Activated T-helper 2 cell treated with anti-CD3 and anti-CD28 coated beads, Interferon-gamma antibody, Interleukin-2, Interleukin-4, amounts not matched to agents 10 μg/mL and 5 μg/mL and 100 μg/mL, durations not matched to agents 14 hours and 24 hours and 36 hours (primary cell): ENCODE data around the gene SART3. TPM values are rescaled to one million over a fixed set of nuclear protein-coding genes. Genes with fewer than 3 reads are reported as not detected.

Experiments
- DNase-seq: peaks from one replicate; pipeline ENCODE4 v3.0.0; 2021; ENCODE audit warnings: low spot score
- H3K27ac Mint-ChIP-seq: one replicate; pipeline ENCODE4 v1.8.0; 2021; ENCODE audit warnings: mixed read lengths
- H3K27me3 Mint-ChIP-seq: one replicate; pipeline ENCODE4 v1.8.0; 2021; ENCODE audit warnings: low read depth, mixed read lengths
- H3K36me3 Mint-ChIP-seq: one replicate; pipeline ENCODE4 v1.8.0; 2021; ENCODE audit warnings: low read depth, mixed read lengths
- H3K4me1 Mint-ChIP-seq: one replicate; pipeline ENCODE4 v1.8.0; 2021; ENCODE audit warnings: low read depth, mixed read lengths
- H3K4me3 Mint-ChIP-seq: one replicate; pipeline ENCODE4 v1.8.0; 2021; ENCODE audit warnings: low read depth, mild to moderate bottlenecking, moderate library complexity, mixed read lengths
- H3K9me3 Mint-ChIP-seq: one replicate; pipeline ENCODE4 v1.8.0; 2021; ENCODE audit warnings: mixed read lengths
- intact Hi-C: fragments of 100-400 bp; cut with micrococcal nuclease; formaldehyde crosslinking; loops from one replicate; pipeline ENCODE4 v1.15.1; 2023
- total RNA-seq: library from RNA; stranded (reverse); gene quantifications from 2 replicates; pipeline ENCODE4 v1.2.3, GENCODE V29; 2022

Gene SART3
- total RNA-seq, 1 donor from 2014 or later, result 85.8 TPM

DNA sequence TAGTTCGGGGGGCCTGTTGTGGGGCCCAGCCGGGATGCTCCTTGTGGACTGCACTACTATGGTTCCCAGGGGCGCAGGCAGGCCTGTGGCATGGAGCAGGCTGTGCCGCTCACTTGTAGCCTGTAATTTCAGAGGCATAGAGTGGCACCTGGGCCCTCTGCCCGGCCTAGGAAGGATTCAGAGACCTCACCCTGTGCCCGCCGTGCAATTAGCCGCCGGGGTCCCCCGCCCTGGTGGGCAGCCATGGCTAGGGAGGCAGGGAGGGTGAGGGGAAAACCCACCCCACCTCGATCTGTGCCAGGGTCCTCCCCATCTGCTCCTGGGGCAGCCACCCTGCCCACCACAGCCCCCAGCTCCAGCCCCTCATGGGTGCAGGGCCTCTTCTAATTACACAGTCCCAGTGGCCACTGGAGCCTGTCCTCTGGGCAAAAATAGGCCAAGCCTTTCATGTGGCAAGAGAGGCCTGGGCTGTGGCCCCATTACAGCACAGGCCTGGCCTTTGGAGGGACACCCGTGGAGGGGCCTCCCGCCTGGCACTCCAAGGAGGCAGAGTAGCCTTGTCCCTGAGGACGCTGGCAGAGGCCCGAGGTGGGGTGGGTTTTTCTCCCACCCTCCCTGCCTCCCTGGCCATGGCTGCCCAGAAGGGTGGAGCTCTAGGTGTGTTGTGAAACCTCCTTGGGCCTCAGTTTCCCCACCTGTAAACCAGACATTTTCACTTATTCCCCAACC is 42.2 kb upstream of the SART3 start:
- Mint-ChIP-seq H3K4me3 (no peak overlapping the region), H3K9me3 (peaks cover 8% of the 10 kb centered on the region), H3K27me3 (peaks cover 7% of the 10 kb centered on the region), H3K27ac (no peak overlapping the region), H3K36me3 (no peaks in the 10 kb centered on the region), H3K4me1 (no peaks in the 10 kb centered on the region)
- no peak for DNase-seq
- intact Hi-C loops, result no loop called here

DNA sequence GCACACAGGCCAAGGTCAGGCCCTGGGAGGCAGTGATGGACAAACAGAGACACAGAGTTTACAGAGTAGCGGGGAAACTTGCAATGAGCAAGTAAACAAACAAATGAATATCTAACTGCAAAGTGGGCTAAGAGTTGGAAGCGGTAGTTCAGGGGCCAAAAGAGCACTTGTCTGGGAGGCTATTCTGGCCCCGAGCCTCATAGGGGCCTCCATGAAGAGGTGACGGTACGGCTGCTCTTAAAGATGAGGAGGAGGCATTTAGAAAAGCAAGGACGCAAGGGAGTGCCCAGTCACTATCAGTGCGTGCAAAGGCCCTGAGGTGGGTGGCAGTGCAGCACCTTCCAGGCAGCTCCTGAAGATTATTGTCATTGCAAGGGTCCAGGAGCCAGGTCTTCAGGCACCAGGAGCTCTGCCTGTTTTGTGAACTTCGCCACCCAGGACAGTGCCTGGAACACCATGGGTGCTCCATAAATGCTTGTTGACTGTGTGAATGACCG is 41.3 kb upstream of the SART3 start:
- DNase-seq, result no peak
- Mint-ChIP-seq H3K36me3 (no peaks in the 10 kb centered on the region), H3K27me3 (peaks cover 4% of the 10 kb centered on the region), H3K4me1 (no peaks in the 10 kb centered on the region), H3K27ac (no peak overlapping the region), H3K9me3 (peaks cover 8% of the 10 kb centered on the region), H3K4me3 (no peak overlapping the region)
- intact Hi-C loops, result no loop called here

DNA sequence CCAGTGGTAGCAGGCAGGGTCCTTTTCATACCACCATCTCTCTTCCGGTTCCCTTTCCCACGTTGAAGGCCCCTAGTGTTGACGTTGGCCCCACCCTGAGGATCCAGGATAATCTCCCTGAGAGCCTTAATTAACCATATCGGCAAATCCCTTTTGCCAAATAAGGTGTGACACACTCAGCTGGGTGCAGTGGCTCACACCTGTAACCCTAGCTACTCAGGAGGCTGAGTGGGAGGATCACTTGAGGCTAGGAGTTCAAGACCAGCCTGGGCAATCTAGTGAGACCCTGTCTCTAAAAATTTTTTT is 39.7 kb upstream of the SART3 start:
- intact Hi-C loops, result no loop called here
- H3K4me3 Mint-ChIP-seq, result no peak overlapping the region
- no peak overlapping the region for H3K27ac Mint-ChIP-seq
- no peaks in the 10 kb centered on the region for H3K36me3 Mint-ChIP-seq
- peaks cover 4% of the 10 kb centered on the region for H3K27me3 Mint-ChIP-seq
- H3K4me1 Mint-ChIP-seq, result no peaks in the 10 kb centered on the region
- H3K9me3 Mint-ChIP-seq, result peaks cover 4% of the 10 kb centered on the region
- DNase-seq, result no peak

DNA sequence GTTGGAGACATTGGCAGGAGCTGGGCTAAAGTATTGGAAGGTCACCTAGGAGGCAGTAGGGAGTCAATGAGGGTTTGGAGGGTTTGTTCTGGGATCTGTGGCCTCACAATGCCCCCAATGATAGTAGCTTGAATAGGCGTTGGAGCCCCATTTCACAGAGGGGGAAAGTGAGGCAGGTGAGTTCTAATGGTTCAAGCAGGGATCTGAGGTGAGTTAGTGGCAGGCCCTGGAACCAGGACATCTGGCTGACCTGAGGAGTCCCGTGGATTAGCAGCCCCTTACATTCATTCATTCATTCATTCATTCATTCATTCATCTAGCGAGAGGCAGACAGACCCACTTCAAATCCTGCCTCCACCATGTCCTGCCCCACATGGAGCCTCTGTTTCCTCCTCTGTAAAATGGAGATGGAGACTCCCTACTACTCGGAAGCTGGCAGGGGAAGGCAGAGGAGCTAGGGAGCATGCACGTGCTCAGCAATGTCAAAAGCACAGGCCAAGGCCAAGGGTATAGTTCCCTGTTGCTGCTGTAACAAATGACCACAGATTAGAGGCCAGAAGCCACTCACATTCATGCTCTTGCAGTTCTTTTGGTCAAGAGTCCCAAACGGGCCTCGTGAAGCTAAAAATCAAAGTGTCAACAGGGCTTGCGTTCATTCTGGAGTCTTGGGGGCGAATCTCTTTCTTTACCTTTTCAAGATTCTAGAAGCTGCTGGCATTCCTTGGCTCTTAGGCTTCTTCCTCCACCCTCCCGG is 39.2 kb upstream of the SART3 start:
- no peak overlapping the region for H3K27ac Mint-ChIP-seq
- H3K4me3 Mint-ChIP-seq, result no peak overlapping the region
- H3K27me3 Mint-ChIP-seq, result peaks cover 4% of the 10 kb centered on the region

DNA sequence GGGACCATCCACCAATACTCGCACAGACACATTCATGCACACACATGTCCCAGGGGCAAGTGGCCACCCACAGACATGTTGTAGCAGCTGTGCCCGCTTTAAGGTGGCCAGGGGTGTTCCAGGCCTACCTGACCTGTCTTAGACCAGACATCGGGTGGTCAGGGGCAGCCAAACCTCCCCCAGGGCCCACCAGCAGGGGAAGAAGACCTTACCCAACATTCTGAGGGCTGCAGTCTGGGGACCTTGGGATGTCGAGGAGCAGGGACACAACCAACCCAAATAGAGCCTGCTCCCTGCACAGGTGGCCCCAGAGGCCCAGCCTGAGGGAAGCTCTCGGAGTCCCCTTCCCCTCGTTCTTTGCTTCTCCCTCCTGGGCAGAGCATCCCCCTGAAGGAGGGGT is 38.6 kb upstream of the SART3 start:
- no peaks in the 10 kb centered on the region for H3K9me3 Mint-ChIP-seq
- no peaks in the 10 kb centered on the region for H3K4me1 Mint-ChIP-seq

More for the DNA sequence above, 39.2 kb upstream of the SART3 start:
- no peaks in the 10 kb centered on the region for H3K36me3 Mint-ChIP-seq
- no peaks in the 10 kb centered on the region for H3K9me3 Mint-ChIP-seq
- intact Hi-C loops, result no loop called here
- H3K4me1 Mint-ChIP-seq, result no peaks in the 10 kb centered on the region
- no peak for DNase-seq

DNA sequence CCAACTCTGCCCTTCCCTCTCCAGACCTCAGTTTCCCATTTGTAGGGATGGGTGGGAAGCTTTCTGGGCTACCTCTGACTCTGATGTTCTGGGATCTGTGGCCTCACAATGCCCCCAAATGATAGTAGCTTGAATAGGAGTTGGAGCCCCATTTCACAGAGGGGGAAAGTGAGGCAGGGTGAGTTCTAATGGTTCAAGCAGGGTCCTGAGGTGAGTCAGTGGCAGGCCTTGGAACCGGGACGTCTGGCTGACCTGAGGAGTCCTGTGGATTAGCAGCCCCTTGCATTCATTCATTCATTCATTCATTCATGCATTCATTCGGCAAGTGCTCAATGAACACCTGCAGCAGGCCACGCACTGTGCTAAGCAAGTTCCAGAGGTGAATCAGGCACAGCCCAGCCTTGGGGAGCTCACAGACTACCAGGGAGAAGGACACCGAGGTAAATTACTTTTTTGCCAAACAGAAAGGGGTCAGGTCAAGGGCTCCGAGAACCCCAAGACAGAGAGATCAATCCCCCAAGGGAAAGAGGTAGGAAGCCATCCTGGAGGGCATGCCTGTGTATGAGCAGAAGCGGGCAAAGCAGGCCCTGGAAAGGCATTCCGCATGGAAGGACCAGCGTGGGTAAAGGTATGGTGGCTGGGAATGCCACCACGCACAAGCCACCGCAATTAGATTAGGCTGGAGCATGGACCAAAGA is 37.7 kb upstream of the SART3 start:
- Mint-ChIP-seq H3K4me1 (no peaks in the 10 kb centered on the region), H3K9me3 (no peaks in the 10 kb centered on the region), H3K36me3 (no peaks in the 10 kb centered on the region), H3K27me3 (no peaks in the 10 kb centered on the region), H3K27ac (no peak overlapping the region), H3K4me3 (no peak overlapping the region)
- no peak for DNase-seq
- intact Hi-C loops, result no loop called here

More for the DNA sequence above, 38.6 kb upstream of the SART3 start:
- no peak overlapping the region for H3K27ac Mint-ChIP-seq
- no peak for DNase-seq
- no peaks in the 10 kb centered on the region for H3K27me3 Mint-ChIP-seq
- intact Hi-C loops, result no loop called here
- no peaks in the 10 kb centered on the region for H3K36me3 Mint-ChIP-seq
- H3K4me3 Mint-ChIP-seq, result no peak overlapping the region

DNA sequence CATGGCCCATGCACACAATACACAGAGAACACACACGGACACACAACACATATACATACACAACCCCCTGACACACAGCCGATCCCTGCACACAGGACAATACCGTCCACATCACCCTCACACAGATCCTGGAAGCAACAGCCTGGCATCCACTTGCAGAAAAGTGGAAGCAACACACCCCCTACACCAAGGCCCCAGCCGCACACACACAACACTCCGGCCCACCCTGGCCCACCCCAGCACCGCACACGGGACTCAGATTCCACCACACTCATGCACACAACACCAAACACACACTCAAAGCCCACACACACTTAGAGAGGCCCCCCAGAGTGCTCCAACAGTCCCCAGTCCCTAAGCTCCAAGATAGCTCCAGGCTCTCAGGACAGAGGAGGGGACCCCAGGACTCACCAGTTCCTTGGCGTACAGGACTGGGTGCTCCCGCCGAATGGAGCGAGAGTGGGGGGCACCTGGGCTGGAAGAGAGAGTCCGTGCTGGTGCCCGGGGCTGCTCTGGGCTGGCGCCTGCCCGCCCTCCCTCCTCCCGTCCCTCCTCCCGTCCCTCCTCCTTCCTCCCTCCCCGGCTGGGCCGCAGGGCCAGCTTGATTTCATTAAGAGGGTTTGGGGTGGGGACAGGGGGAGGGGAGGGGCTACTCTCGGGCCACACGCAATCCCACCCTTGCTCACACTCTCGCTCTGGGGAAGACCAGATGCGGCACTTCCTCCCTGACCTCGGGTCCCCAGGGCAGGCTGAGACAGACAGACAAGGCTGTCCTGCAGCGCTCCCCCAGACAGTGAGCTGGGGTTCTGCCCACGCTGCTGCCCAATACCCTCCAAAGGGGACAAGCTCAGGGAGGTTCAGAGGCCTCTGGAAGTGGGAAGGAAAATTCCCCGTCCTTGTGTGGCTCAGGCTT is 36.8 kb upstream of the SART3 start, which contains the start of gene TMEM119:
Gene TMEM119 (minus strand): TSS at position 526 of the 913 bp plus-strand sequence. CDS start 5,701 bp downstream, outside the sequence.
- no peaks in the 10 kb centered on the region for H3K4me1 Mint-ChIP-seq

DNA sequence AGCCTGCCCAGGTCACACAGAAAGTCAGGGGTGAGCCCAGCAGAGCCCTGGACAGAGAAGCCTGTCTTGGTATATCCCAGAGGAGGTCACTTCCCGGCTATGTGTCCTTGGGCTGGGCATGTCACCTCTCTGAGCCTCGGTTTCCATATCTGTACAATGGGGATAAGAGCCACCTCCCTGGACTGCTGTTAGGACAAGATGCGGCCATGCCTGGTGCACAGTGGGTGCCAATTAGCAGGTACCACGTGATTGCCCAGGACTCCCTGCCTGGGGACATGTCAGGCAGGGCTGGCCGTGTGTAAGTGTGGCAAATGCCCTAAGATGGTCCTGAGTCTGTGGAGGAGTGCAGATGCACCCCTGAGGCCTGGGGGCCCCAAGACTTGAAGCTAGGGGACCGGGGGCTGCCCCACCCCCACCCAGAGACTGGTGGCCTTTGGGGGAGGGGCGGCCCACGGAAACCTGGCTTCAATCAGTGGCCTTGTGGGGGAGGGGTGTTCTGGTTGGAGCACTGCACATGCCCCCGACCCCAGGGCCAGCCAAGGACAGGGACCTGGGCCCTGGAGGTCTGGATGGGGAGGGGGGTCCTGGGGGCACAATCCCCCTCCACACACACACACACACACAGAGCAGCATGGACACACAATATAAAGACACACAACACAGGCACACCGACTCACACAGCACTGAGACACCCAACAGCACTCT is 36.0 kb upstream of the SART3 start:
- H3K27me3 Mint-ChIP-seq, result no peaks in the 10 kb centered on the region
- no peaks in the 10 kb centered on the region for H3K4me1 Mint-ChIP-seq
- H3K4me3 Mint-ChIP-seq, result no peak overlapping the region
- no peak overlapping the region for H3K27ac Mint-ChIP-seq
- intact Hi-C loops, result no loop called here
- no peak for DNase-seq
- H3K9me3 Mint-ChIP-seq, result no peaks in the 10 kb centered on the region
- no peaks in the 10 kb centered on the region for H3K36me3 Mint-ChIP-seq

More for the DNA sequence above, 36.8 kb upstream of the SART3 start, which contains the start of gene TMEM119:
- H3K4me3 Mint-ChIP-seq, result no peak within 1 kb of the TSS
- no peak within 1 kb of the TSS for H3K27ac Mint-ChIP-seq
- no peaks in the 10 kb centered on the region for H3K36me3 Mint-ChIP-seq
- no peaks in the 10 kb centered on the region for H3K9me3 Mint-ChIP-seq
- no peaks in the 10 kb centered on the region for H3K27me3 Mint-ChIP-seq
- intact Hi-C loops, result no loop called here
- no peak for DNase-seq

DNA sequence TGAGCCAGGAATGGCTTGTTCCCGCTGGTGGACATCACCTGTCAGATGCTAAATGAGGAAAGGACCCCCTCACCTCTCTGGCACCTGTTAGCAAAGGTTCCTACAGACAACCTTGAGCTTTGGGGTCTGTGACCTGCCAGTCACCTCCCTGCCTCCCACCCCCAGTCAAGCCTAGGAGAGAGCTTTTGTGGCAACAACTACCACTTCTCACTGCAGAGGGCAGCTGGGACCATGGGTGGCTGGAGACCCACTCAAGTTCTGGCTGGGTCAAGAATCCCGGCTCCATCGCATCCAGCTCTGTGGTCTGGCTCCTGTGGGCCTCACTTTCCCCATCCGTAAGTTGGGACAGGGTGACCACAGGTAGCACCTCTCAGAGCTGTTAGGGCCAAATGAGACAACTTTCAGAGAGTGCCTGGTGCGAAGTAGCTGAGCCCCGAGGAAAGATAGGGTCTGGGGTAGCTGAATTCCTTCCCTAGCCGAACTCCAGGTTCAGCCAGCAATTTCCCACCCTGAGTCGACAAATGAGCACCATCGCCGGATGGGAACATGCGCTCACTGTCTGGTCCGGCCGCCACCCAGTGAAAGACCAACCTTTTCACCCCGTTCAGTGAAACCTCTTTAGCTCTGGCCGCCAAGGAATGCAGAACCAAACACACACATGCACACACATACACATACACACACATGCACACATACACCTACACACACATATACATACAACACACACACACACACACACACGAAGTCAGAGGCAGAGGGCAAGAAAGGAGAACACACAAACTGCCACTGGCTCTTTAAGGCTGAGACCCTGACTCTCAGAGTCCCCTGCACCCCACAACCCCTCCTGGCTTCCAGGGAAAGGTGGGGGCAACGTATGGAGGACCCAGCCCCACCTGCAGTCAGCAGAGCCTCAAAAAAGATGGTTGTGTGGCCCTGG is 35.0 kb upstream of the SART3 start:
- no peaks in the 10 kb centered on the region for H3K4me1 Mint-ChIP-seq
- H3K9me3 Mint-ChIP-seq, result no peaks in the 10 kb centered on the region
- no peak overlapping the region for H3K27ac Mint-ChIP-seq
- H3K27me3 Mint-ChIP-seq, result no peaks in the 10 kb centered on the region
- DNase-seq, result no peak
- H3K4me3 Mint-ChIP-seq, result no peak overlapping the region
- H3K36me3 Mint-ChIP-seq, result no peaks in the 10 kb centered on the region
- intact Hi-C loops, result no loop called here

DNA sequence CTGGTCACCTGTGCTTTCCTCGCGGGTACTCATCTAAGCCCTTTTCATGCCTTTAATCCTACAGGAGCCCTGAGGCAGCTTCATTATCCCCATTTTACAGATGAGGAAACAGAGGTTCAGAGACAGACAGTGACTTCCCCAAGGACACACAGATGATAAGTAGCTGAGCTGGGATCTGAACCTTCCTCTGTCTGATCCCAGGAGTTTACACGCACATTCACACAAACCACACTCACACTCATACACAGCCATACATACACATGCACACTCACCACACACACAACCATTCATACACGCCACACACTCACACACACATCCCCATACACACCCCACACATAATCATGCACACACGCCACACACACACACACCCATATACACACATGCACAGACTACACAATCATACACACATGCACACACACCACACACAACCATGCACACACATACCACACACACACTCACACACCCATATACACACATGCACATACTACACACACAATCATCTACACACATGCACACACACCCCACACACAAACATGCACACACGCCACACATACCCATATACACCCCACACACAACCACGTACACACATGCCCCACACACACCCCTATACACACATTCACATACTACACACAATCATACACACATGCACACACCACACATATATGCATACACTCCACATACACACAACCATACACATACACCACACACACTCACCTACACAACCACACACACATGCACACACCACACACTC is 34.2 kb upstream of the SART3 start:
- no peaks in the 10 kb centered on the region for H3K36me3 Mint-ChIP-seq
- no peak overlapping the region for H3K4me3 Mint-ChIP-seq
- no peaks in the 10 kb centered on the region for H3K9me3 Mint-ChIP-seq
- intact Hi-C loops, result no loop called here
- no peak overlapping the region for H3K27ac Mint-ChIP-seq
- H3K27me3 Mint-ChIP-seq, result peaks cover 1% of the 10 kb centered on the region
- no peak for DNase-seq
- H3K4me1 Mint-ChIP-seq, result no peaks in the 10 kb centered on the region
